ENCODE results near the gene DTWD1. TPM values are rescaled to one million over a fixed set of nuclear protein-coding genes. Genes with fewer than 3 reads are reported as not detected.
"Not testable (repeated sequence)": the region's sequence is repeated elsewhere in the genome, so short reads cannot be mapped to it uniquely, and the experiment has no call there.

DTWD1 gene
- total RNA-seq, 2 donors from 2014 or later = 39.6 to 40.4 TPM

DNA sequence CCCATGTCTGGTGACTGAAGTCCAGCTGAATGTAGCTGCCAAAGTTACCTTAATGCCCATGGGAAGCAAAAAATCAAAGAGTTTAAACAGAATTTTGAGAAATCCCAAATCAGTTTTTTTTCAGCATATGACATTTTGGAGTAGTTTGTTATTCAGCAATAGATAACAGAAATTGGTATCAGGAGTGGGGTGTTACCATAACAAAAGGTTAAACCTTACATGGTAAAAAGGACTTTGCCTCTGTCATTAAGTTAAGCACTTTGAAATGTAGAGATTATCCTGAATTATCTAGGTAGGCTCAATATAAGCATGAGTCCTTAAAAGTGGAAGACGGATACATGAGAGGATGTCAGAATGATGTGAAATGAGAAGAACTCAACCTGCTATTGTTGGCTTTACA is 32.1 kb downstream of the DTWD1 start:
- peaks cover 50% of the 10 kb centered on the region for H3K9me3 Mint-ChIP-seq

DNA sequence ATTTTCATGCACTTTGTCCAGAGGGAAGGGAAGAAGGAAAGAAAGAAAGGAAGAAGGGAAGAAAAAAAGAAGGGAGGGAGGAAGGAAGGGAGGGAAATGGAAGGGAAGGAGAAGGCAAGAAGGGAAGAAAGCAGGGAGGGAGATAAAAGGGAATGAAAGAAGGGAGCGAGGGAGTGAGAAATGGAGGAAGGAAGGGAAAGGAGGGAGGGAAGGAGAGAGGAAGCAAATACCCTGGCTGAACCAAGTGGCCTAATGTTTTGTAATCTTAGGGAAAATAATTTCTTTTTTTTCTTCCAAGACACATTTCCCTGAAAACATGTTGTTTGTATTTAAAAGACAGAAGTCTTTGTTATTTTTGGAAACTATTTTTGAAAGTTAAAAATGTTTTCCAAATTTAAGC is 35.9 kb downstream of the DTWD1 start:
- no peak overlapping the region for H3K27ac ChIP-seq (ENCODE audit: low read depth, low read length)
- Mint-ChIP-seq H3K9me3 (peaks cover 51% of the 10 kb centered on the region), H3K27ac (no peak overlapping the region), H3K27me3 (ENCODE audit: insufficient read depth) (no peaks in the 10 kb centered on the region), H3K4me3 (no peak overlapping the region), H3K4me1 (no peaks in the 10 kb centered on the region), H3K36me3 (ENCODE audit: low read depth) (peaks cover 3% of the 10 kb centered on the region)
- 100% methylated on average over 1 of the region's 1 CpG for WGBS, 2 experiments (ENCODE audit: insufficient coverage in 1 of 2, insufficient read length in 1 of 2)
- H3K4me3 ChIP-seq (ENCODE audit: low read length) = no peak overlapping the region
- no peaks in the 10 kb centered on the region for H3K4me1 ChIP-seq (ENCODE audit: control insufficient read depth, insufficient read depth, low read length)
- no peaks in the 10 kb centered on the region for H3K27me3 ChIP-seq (ENCODE audit: control insufficient read depth, insufficient read depth, low read length, poor library complexity, severe bottlenecking)
- peaks cover 47% of the 10 kb centered on the region for H3K9me3 ChIP-seq (ENCODE audit: control insufficient read depth, low read length)
- no peak for DNase-seq
- no peaks in the 10 kb centered on the region for H3K36me3 ChIP-seq (ENCODE audit: control insufficient read depth, insufficient read depth, low read length)
- H3K9ac ChIP-seq (ENCODE audit: extremely low read depth, low read length, poor library complexity, severe bottlenecking) = no peak overlapping the region
- TF ChIP-seq, protein P1, sequence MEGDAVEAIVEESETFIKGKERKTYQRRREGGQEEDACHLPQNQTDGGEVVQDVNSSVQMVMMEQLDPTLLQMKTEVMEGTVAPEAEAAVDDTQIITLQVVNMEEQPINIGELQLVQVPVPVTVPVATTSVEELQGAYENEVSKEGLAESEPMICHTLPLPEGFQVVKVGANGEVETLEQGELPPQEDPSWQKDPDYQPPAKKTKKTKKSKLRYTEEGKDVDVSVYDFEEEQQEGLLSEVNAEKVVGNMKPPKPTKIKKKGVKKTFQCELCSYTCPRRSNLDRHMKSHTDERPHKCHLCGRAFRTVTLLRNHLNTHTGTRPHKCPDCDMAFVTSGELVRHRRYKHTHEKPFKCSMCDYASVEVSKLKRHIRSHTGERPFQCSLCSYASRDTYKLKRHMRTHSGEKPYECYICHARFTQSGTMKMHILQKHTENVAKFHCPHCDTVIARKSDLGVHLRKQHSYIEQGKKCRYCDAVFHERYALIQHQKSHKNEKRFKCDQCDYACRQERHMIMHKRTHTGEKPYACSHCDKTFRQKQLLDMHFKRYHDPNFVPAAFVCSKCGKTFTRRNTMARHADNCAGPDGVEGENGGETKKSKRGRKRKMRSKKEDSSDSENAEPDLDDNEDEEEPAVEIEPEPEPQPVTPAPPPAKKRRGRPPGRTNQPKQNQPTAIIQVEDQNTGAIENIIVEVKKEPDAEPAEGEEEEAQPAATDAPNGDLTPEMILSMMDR (conservative IDR thresholded peaks at IDR 0.05) = no peak

More for the DNA sequence above, 32.1 kb downstream of the DTWD1 start:
- Histone ChIP-seq H3K36me3 (ENCODE audit: control insufficient read depth, insufficient read depth, low read length) (no peaks in the 10 kb centered on the region), H3K9me3 (ENCODE audit: control insufficient read depth, low read length) (peaks cover 42% of the 10 kb centered on the region), H3K27ac (ENCODE audit: low read depth, low read length) (no peak overlapping the region), H3K9ac (ENCODE audit: extremely low read depth, low read length, poor library complexity, severe bottlenecking) (no peak overlapping the region), H3K4me3 (ENCODE audit: low read length) (no peak overlapping the region), H3K27me3 (ENCODE audit: control insufficient read depth, insufficient read depth, low read length, poor library complexity, severe bottlenecking) (no peaks in the 10 kb centered on the region), H3K4me1 (ENCODE audit: control insufficient read depth, insufficient read depth, low read length) (no peaks in the 10 kb centered on the region)
- TF ChIP-seq, protein P1 (conservative IDR thresholded peaks at IDR 0.05) = no peak
- 88 to 95% methylated on average over 1 of the region's 1 CpG for WGBS, 2 experiments (ENCODE audit: insufficient coverage in 1 of 2, insufficient read length in 1 of 2)
- H3K36me3 Mint-ChIP-seq (ENCODE audit: low read depth) = peaks cover 2% of the 10 kb centered on the region
- H3K4me1 Mint-ChIP-seq = no peaks in the 10 kb centered on the region
- no peak for DNase-seq
- H3K27me3 Mint-ChIP-seq (ENCODE audit: insufficient read depth) = no peaks in the 10 kb centered on the region
- no peak overlapping the region for H3K27ac Mint-ChIP-seq
- H3K4me3 Mint-ChIP-seq = no peak overlapping the region

DNA sequence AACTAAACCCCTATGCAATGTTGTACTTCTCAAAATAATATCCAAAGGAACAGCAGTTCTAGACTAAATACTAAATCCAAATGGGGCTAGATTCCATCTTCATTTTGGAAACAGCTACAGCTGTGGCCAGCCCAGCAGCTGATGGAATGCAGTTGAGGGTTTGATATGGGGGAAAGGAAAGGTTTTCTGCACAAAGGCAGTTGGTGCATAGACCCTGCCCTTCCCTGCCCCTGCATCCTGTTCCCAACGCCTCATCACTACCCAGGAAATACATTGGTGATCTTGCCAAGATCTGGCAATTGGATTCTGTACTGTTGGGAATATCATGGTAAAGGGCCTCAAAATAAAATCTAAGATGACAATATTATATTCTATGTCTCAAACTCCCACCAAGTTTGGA is 43.9 kb downstream of the DTWD1 start:
- Mint-ChIP-seq H3K27me3 (ENCODE audit: insufficient read depth) (no peaks in the 10 kb centered on the region), H3K4me1 (peaks cover 10% of the 10 kb centered on the region), H3K36me3 (ENCODE audit: low read depth) (no peaks in the 10 kb centered on the region), H3K9me3 (no peaks in the 10 kb centered on the region), H3K4me3 (no peak overlapping the region), H3K27ac (no peak overlapping the region)
- Histone ChIP-seq H3K4me1 (ENCODE audit: control insufficient read depth, insufficient read depth, low read length) (no peaks in the 10 kb centered on the region), H3K9ac (ENCODE audit: extremely low read depth, low read length, poor library complexity, severe bottlenecking) (no peak overlapping the region), H3K9me3 (ENCODE audit: control insufficient read depth, low read length) (no peaks in the 10 kb centered on the region), H3K27me3 (ENCODE audit: control insufficient read depth, insufficient read depth, low read length, poor library complexity, severe bottlenecking) (no peaks in the 10 kb centered on the region), H3K4me3 (ENCODE audit: low read length) (no peak overlapping the region), H3K36me3 (ENCODE audit: control insufficient read depth, insufficient read depth, low read length) (no peaks in the 10 kb centered on the region), H3K27ac (ENCODE audit: low read depth, low read length) (no peak overlapping the region)
- TF ChIP-seq, protein P1 (conservative IDR thresholded peaks at IDR 0.05) = no peak
- WGBS, 2 experiments (ENCODE audit: insufficient coverage in 1 of 2, insufficient read length in 1 of 2) = 100% methylated on average over 1 of the region's 1 CpG; no CpG with 5 or more reads in 1 of the 2 experiments
- DNase-seq = no peak

DNA sequence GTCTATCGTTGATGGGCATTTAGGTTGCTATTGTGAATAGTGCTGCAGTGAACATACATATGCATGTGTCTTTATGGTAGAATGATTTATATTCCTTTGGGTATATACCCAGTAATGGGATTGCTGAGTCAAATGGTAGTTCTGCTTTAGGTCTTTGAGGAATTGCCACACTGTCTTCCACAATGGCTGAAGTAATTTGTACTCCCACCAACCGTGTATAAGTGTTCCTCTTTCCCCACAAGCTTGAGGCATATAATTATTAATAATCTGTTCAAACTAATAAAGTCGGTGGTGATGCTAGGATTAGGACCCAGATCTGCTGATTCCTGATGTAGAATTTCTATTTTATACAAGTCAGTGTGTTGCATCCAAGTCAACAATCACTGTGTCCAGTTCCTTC is 45.6 kb downstream of the DTWD1 start:
- not testable (repeated sequence) for H3K27me3 Mint-ChIP-seq (ENCODE audit: insufficient read depth); H3K4me3 ChIP-seq (ENCODE audit: low read length); H3K9me3 ChIP-seq (ENCODE audit: control insufficient read depth, low read length); H3K27me3 ChIP-seq (ENCODE audit: control insufficient read depth, insufficient read depth, low read length, poor library complexity, severe bottlenecking); H3K36me3 Mint-ChIP-seq (ENCODE audit: low read depth); DNase-seq; H3K9ac ChIP-seq (ENCODE audit: extremely low read depth, low read length, poor library complexity, severe bottlenecking); H3K9me3 Mint-ChIP-seq; H3K4me3 Mint-ChIP-seq; H3K4me1 ChIP-seq (ENCODE audit: control insufficient read depth, insufficient read depth, low read length); H3K27ac Mint-ChIP-seq; H3K27ac ChIP-seq (ENCODE audit: low read depth, low read length); H3K36me3 ChIP-seq (ENCODE audit: control insufficient read depth, insufficient read depth, low read length)
- 92% methylated on average over 3 of the region's 3 CpGs; no CpG with 5 or more reads in 1 of the 2 experiments for WGBS, 2 experiments (ENCODE audit: insufficient coverage in 1 of 2, insufficient read length in 1 of 2)
- H3K4me1 Mint-ChIP-seq = peaks cover 16% of the 10 kb centered on the region

Data from endodermal cell (in vitro differentiated cells).